NCI-H446 treated with DMSO at 0.1 percent for 48 hours (cell line): Measurements from ENCODE around the gene MRPS5.
"Not testable (repeated sequence)": the region's sequence is repeated elsewhere in the genome, so short reads cannot be mapped to it uniquely, and the experiment has no call there.

Experiments used
- DNase-seq: peaks from one replicate; lab custom pipeline; 2025; lab: John Stamatoyannopoulos, UW

The MRPS5 gene

GRCh38 chr2:95121407-95122196 lies at the start of gene MRPS5:
Gene MRPS5, minus strand, starts transcription at chr2:95121808. Its CDS starts 17 bp downstream, at chr2:95121791.
- peak; percentile 24 for DNase-seq

GRCh38 chr2:95166065-95166763 lies 44.6 kb upstream of the MRPS5 start:
- DNase-seq: no peak

DNA sequence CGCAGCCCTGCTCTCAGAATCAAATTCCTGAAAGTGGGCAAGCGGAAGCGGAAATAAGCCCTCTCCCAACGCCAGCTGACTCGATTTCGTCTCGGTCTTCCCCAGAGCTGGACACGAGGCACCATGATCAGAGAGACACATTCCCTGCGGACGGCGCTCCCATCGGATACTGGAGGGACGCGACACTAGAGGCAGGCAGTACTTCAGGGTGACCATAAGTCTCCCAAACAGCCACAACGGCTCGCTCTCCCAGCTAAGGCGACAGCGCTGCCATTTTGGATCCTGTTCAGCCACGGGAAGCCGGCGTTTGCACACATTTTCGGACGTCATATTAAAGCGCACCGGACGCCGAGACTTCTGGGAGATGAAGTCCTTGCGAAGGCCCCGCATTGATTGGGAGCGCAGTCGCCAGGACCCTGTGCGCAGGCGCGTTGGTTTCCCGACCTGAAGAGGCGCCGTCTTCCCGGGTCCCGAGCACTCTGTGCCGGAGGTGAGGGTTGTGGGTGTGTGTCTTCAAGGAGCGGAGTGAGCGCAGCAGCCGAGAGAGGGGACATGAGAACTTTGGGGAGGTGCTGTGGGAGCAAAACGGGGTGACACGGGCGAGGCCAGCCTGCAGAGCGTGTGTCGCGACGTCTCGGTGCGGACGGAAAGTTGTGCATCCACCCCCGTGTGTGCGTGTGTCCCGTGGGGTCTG lies 43.9 kb upstream of the MRPS5 start, which contains the start of gene ZNF2:
Gene ZNF2 (plus strand): TSS at position 439 of the 694 bp plus-strand sequence. CDS start 10,418 bp downstream, outside the sequence.
- peak; percentile 90 for DNase-seq

DNA sequence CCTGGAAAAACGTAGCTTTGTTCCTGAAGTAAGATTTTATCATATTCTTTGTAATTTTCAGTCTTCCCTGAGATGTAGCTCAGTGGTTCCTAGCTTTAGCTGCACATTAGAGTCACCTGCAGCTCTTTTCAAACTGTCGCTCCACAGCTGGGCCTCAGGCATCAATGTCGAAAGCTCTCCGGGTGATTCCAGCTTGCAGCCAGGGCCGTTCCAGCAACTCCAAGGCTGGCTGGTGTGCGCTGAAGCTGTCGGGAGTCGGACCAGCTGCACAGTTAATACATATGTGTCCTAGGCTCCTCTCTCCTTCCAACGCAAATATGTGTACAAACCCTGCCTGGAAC lies 43.4 kb upstream of the MRPS5 start:
- no peak for DNase-seq

DNA sequence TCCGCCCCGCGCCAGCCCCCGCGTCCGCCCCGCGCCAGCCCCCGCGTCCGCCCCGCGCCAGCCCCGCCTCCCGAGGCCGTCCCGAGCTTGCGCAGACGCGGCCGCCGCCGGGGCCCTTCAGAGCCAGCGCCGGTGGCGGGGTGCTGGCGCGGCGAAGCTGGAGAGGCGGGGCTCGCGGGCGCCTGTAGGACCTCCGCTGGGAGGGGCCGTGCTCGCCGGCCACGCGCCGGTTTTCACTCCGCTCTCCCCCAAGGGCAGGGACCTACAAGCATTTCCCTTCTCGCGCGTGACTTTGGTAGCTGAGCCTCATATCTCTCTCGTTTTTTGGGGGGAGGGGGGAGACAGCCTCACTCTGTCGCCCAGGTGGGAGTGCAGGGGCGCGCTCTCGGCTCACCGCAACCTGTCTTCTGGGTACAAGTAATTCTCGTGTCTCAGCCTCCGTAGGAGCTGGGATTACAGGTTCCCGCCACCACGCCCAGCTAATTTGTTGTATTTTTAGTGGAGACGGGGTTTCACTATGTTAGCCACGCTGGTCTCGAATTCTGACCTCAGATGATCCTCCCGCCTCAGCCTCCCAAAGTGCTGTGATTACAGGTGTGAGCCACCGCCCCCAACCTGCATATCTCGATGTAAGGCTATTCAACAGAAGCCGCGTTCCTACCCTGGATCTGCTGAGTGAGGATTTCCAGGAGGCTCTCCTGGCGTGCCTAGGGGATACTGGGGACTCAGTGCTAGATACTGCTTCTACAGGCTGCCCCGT lies 38.3 kb upstream of the MRPS5 start, which contains the start of gene ZNF514:
Gene ZNF514 (minus strand): TSS at position 159 of the 760 bp plus-strand sequence. CDS start 6,595 bp downstream, outside the sequence.
- peak; percentile 24 for DNase-seq

DNA sequence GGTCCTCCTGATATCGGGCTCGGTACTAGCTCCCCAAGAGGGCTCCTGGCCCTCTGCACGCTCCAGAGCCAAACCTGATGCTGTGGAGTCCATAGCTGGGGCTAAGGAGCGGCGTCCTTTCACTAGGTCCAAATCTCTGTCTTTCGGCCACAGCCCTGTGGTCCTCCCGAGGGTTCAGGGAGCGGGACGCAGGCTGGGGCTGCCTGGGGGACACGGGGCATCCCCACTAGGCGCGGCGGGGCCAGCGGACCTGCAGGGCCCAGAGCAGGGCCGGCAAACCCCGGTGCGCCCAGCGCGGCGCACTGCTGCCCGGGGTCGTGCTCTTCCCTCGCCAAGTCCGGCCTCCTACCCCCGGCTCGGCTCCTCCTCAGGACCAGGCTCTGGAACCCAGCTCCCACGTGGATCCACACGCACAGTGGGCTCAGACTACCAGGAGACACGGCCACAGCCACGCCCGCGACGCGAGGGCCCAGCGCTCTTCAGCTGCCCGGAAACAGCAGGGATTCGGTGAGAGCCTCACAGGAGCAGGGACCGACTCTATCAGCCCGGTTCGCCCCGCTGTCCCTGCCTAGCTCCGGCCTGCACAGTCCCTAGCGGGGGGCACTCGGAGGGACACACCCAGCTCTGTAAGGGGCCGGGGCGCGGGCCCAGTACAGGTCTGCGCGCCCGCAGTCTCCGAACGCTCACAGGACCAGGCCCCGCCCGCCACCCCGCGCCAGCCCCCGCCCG lies 37.4 kb upstream of the MRPS5 start:
- DNase-seq: no peak

- DNase-seq: no peak
These were observed 36.8 kb upstream of the MRPS5 start for GRCh38 chr2:95158441-95158840.

- no peak for DNase-seq
These were observed 27.9 kb upstream of the MRPS5 start for GRCh38 chr2:95149397-95149984.

GRCh38 chr2:95143838-95144237 lies 22.2 kb upstream of the MRPS5 start:
- no peak for DNase-seq

- DNase-seq: no peak
These were observed 17.1 kb upstream of the MRPS5 start for GRCh38 chr2:95138702-95139101.

DNA sequence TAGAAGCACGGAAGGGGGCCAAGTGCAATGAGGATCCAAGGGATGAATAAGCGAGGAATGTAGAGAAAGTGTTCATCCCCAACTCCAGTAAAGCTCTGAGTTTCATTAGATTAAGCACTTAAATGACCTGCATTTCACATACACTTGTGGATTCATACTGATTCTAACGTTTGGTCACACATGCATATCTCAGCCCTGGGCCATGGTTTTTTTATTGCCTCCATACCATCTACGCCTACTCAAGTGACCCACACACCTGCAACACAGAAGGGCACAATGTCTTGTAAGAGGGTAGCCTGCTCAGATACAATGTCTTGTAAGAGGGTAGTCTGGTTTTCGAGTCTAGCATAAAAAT lies 566 bp upstream of the MRPS5 start:
- no peak for DNase-seq

- DNase-seq: no peak
These were observed 558 bp downstream of the MRPS5 start for GRCh38 chr2:95121093-95121406.

GRCh38 chr2:95115418-95115817 lies 6.2 kb downstream of the MRPS5 start:
- peak; percentile 2 for DNase-seq

DNA sequence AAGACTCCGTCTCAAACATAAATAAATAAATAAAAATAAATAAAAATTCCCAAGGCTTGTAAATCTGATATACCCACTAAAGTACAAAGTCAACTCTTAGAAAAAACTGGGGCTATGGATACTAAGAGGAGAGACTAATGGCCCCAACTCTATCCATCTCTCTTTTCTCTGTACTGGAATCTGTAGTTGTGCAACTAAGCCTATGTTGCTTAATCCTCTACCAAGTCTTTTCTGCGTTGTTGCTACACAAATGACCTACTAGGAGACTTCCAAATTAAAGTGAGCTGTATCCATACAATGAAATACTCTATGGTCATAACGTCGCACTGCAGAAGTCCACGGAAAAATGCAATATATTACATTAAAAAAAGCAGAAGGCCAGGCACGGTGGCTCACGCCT lies 8.1 kb downstream of the MRPS5 start:
- DNase-seq: no peak

- DNase-seq: no peak
These were observed 11.2 kb downstream of the MRPS5 start for GRCh38 chr2:95110395-95110794.

DNA sequence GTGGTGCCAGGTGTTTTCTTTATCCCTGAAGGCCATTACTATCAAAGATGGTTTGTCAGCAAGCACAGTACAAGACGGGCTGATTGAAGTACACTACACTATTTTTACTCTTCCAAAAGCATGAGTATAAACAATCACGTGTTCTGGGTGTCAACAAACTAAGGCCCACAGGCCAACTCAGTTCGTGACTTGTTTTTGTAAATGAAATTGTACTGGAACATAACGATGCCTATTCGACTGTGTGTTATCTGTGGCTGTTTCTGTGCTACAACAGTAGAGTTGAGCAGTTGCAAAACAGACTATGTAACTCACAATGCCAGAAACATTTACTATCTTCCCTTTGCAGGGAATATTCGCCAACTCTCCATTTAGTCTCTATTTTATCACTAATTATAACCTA lies 12.3 kb downstream of the MRPS5 start:
- DNase-seq: no peak

GRCh38 chr2:95106081-95106480 lies 15.5 kb downstream of the MRPS5 start:
- no peak for DNase-seq

DNA sequence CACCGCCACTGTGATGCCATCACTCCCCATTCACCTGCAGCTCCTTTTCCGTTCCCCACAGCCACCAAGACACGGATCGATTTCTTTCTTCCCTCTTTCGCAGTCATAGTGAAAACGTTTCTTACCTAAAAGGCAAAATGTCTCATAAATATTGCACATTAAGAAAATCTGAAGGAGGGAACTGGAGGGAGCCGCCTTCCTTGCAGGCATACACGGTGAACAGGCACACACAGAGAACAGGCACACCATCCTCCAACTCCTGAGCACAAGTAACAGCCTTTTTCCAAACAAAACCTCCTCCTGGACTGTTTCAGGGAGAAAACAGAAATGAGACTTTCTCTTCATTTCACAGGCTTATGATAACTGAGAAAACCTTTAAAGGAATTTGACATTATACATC lies 17.0 kb downstream of the MRPS5 start:
- no peak for DNase-seq

- no peak for DNase-seq
These were observed 21.7 kb downstream of the MRPS5 start for GRCh38 chr2:95099910-95100309.

DNA sequence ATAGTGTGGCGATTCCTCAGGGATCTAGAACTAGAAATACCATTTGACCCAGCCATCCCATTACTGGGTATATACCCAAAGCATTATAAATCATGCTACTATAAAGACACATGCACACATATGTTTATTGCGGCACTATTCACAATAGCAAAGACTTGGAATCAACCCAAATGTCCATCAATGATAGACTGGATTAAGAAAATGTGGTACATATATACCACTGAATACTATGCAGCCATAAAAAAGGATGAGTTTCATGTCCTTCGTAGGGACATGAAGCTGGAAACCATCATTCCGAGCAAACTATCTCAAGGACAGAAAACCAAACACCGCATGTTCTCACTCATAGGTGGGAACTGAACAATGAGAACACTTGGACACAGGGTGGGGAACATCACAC lies 23.3 kb downstream of the MRPS5 start:
- not testable (repeated sequence) for DNase-seq

DNA sequence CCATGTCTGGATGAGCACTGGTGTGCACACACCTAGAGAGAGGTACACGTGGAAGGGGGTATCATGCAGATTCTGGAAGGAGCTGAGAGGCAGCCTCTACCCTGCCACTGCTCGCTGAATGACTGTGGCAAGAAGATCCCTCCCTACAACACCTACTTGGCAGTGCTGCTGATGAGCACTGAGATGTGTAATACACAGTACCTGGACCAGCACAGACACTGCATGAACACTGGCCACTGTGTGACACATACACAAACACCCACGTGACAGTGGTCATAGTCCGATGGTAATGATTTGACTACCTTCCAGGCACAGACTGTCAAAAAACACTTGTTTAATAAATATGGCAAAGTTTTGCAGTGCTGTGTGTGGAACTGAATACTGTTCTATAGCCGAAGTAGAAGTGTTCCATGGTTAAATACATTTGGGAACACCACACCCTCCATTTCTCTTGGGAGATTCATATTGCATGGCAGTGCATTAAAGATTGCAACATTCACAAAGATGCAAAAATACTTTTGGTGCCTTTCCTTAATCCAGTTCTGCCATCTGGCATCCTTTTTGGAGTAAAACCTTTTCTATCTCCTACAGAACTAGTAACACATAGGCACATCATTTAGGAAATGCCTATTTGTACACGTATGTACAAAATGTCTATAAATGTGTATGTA lies 29.6 kb downstream of the MRPS5 start:
- DNase-seq: no peak
